Psoas muscle (tissue), 8 donors: ENCODE data around the gene ABCA7. TPM values are rescaled to one million over a fixed set of nuclear protein-coding genes. Genes with fewer than 3 reads are reported as not detected.

Experiments
- ATAC-seq, 4 donors: fragments of 200-7000 bp; cut with Tn5 transposase; one replicate each; pipeline ENCODE4 v1.9.1; 2020; ENCODE audit warnings: moderate library complexity in 3 of 4, mild to moderate bottlenecking in 2 of 4
- DNase-seq, 2 donors: peaks; one replicate each; pipeline ENCODE4 v3.0.0-alpha.2; 2020
- H3K27ac ChIP-seq: fragments of 200-600 bp; one replicate; pipeline ENCODE4 v1.8.0; 2022
- H3K27me3 ChIP-seq, 3 donors: fragments of 200-600 bp in 1 of 3; one replicate each; pipeline versions ENCODE4 v1.6.1 to v1.8.0; 2013 to 2022; ENCODE audit warnings: low read length in 2 of 3, mild to moderate bottlenecking in 2 of 3, moderate library complexity in 1 of 3; ENCODE audit not compliant: insufficient read depth in 3 of 3
- H3K36me3 ChIP-seq, 2 donors: fragments of 200-600 bp in 1 of 2; one replicate each; pipeline versions ENCODE4 v1.6.1 to v1.8.0; 2013 to 2022; ENCODE audit warnings: low read depth in 1 of 2, mild to moderate bottlenecking in 1 of 2, moderate library complexity in 1 of 2; ENCODE audit not compliant: insufficient read depth in 1 of 2
- H3K4me1 ChIP-seq: fragments of 200-600 bp; one replicate; pipeline ENCODE4 v1.8.0; 2022
- H3K4me3 ChIP-seq: fragments of 200-600 bp; one replicate; pipeline ENCODE4 v1.8.0; 2022; ENCODE audit warnings: mild to moderate bottlenecking
- H3K9me3 ChIP-seq: fragments of 200-600 bp; one replicate; pipeline ENCODE4 v1.8.0; 2022
- CTCF ChIP-seq: fragments of 200-600 bp; IDR thresholded peaks from one replicate; pipeline ENCODE4 v1.8.0; 2022; ENCODE audit warnings: antibody characterized with exemption
- WGBS, 3 donors: extraction: QIAGEN DNeasy Blood & Tissue Kit; methylation state at CpG; one replicate each; pipeline versions ENCODE4 v1.1.6 to v1.1.7; 2013; 5-methylcytosine and 5-hydroxymethylcytosine counted together
- intact Hi-C, 2 donors: fragments of 100-400 bp; cut with DNase I; formaldehyde crosslinking; loops; one replicate each; pipeline versions ENCODE4 v1.11.0 to v1.14.2; 2022
- polyA plus RNA-seq, 3 donors: library from polyadenylated mRNA; stranded (reverse); fragments of 200-250 nt; gene quantifications; one replicate each; pipeline ENCODE4 v1.2.3, GENCODE V29; 2013
- total RNA-seq, 4 donors: library from RNA; stranded (reverse); fragmentation: NEBNext Ultra II Directional in 2 of 4; extraction: Animal tissue kit (Norgen Biotek cat#: 25700) in 2 of 4; gene quantifications; one replicate each; pipeline versions ENCODE4 v1.2.1 to v1.2.4, GENCODE V29; 2021 to 2023
- donor health status: healthy with polysubstance abuse.
- donor health status: DM: no; HTN: no; CAD: no; lungs with moderate emphysema.
- donor health status: Bipolar disorder and iron deficiency.
- donor health status: healthy.
- donor health status: DM: yes; HTN: yes; CAD: no.
- donor health status: DM: no; HTN: no; CAD: no.
- donor health status: DM: no; HTN: no; CAD: no.
- donor health status: DM: yes; HTN: yes; CAD: no.

ABCA7 gene
- total and polyA plus RNA-seq, 7 donors, result 2.6 to 19.5 (median 10.1) TPM

- no peak for ATAC-seq
- H3K9me3 ChIP-seq, result no peaks in the 10 kb centered on the region
- H3K4me1 ChIP-seq, result no peaks in the 10 kb centered on the region
- intact Hi-C loops, result no loop called here
- H3K4me3 ChIP-seq, result no peak overlapping the region
- no peak for DNase-seq
- H3K27ac ChIP-seq, result no peak overlapping the region
- no peak for TF ChIP-seq CTCF
- peaks cover 0 to 54% (median 29%) of the 10 kb centered on the region in 3 donors for H3K27me3 ChIP-seq
- WGBS, 3 donors, result 65 to 68% (median 65%) methylated on average over 4 of the region's 4 CpGs
- H3K36me3 ChIP-seq, result no peaks in the 10 kb centered on the region
These were observed 37.3 kb upstream of the ABCA7 start for GRCh38 chr19:1002600-1002999.

GRCh38 chr19:1003283-1003682 is 36.6 kb upstream of the ABCA7 start:
- Histone ChIP-seq H3K27ac (no peak overlapping the region), H3K9me3 (no peaks in the 10 kb centered on the region), H3K4me1 (no peaks in the 10 kb centered on the region), H3K36me3 (no peaks in the 10 kb centered on the region), H3K4me3 (no peak overlapping the region), H3K27me3 (peaks cover 0 to 47% (median 28%) of the 10 kb centered on the region in 3 donors)
- 75 to 82% (median 78%) methylated on average over 23 to 37 of the region's 37 CpGs for WGBS, 3 donors
- DNase-seq (no peak), ATAC-seq (no peak)
- no peak for TF ChIP-seq CTCF
- intact Hi-C loops, result no loop called here

- Histone ChIP-seq H3K9me3 (no peaks in the 10 kb centered on the region), H3K4me1 (no peaks in the 10 kb centered on the region), H3K36me3 (peaks cover 0 to 8% of the 10 kb centered on the region in 2 donors), H3K27me3 (peaks cover 0 to 39% (median 21%) of the 10 kb centered on the region in 3 donors), H3K4me3 (no peak overlapping the region), H3K27ac (no peak overlapping the region)
- DNase-seq, result no peak
- ATAC-seq, result no peak
- no peak for TF ChIP-seq CTCF
- intact Hi-C loops, result no loop called here
- 54 to 64% (median 57%) methylated on average over 23 to 32 of the region's 32 CpGs for WGBS, 3 donors
These were observed 35.6 kb upstream of the ABCA7 start for GRCh38 chr19:1004204-1004802.

- no peak for ATAC-seq
- H3K27me3 ChIP-seq, result peaks cover 0 to 31% (median 19%) of the 10 kb centered on the region in 3 donors
- no peak for TF ChIP-seq CTCF
- no peak overlapping the region for H3K27ac ChIP-seq
- peaks cover 3 to 15% of the 10 kb centered on the region in 2 donors for H3K36me3 ChIP-seq
- no peaks in the 10 kb centered on the region for H3K9me3 ChIP-seq
- H3K4me3 ChIP-seq, result no peak overlapping the region
- DNase-seq, result no peak
- 81 to 85% (median 82%) methylated on average over 70 of the region's 70 CpGs for WGBS, 3 donors
- no peaks in the 10 kb centered on the region for H3K4me1 ChIP-seq
- intact Hi-C loops, result no loop called here
These were observed 34.9 kb upstream of the ABCA7 start for GRCh38 chr19:1004803-1005664.
